SK-N-SH (cell line): ENCODE data around the gene UNC45A. TPM values are rescaled to one million over a fixed set of nuclear protein-coding genes. Genes with fewer than 3 reads are reported as not detected.

Source experiments
- CTCF ChIA-PET: fragments of 300-600, 350-600 bp; formaldehyde crosslinking; extraction: SDS; loops from one replicate; lab custom pipeline; 2021; lab: Yijun Ruan, JAX
- POLR2A ChIA-PET: fragments of 350-600 bp; sonication (Branson Sonifier 250); formaldehyde crosslinking; extraction: SDS; loops from one replicate; lab custom pipeline; 2020; ENCODE audit warnings: antibody characterized with exemption, inconsistent platforms; lab: Yijun Ruan, JAX
- DNase-seq: peaks from one replicate; pipeline ENCODE4 v3.0.0; 2012
- H2AFZ ChIP-seq: fragments of 200-600 bp; sonication (generic); 2 replicates; pipeline ENCODE4 v1.8.1; 2016; ENCODE audit warnings: antibody characterized with exemption, mild to moderate bottlenecking, low read depth
- H3F3A ChIP-seq: fragments of 200-600 bp; sonication (generic); replicated peaks from 2 replicates; pipeline ENCODE3; 2016; ENCODE audit warnings: antibody characterized with exemption, mild to moderate bottlenecking; ENCODE audit not compliant: insufficient read depth
- H3K27ac ChIP-seq, 2 experiments: fragments of 200-500 bp in 1 of 2; fragments of 200-600 bp in 1 of 2; sonication (Bioruptor generic) in 1 of 2; sonication (generic), shearing (Covaris generic) in 1 of 2; 2 replicates each; pipeline versions ENCODE4 v1.5.1 to v1.6.1; 2014 to 2016; ENCODE audit warnings: low read depth in 2 of 2, inconsistent platforms in 1 of 2, low read length in 1 of 2, mild to moderate bottlenecking in 1 of 2, mixed read lengths in 1 of 2
- H3K27me3 ChIP-seq: fragments of 200-600 bp; sonication (generic), shearing (Covaris generic); 2 replicates; pipeline ENCODE4 v1.6.1; 2016; ENCODE audit warnings: mixed run types; ENCODE audit not compliant: insufficient read depth
- H3K36me3 ChIP-seq, 2 experiments: fragments of 200-500 bp in 1 of 2; fragments of 200-600 bp in 1 of 2; sonication (Bioruptor generic) in 1 of 2; sonication (generic) in 1 of 2; replicated peaks in 1 of 2; 2 replicates each; pipeline versions ENCODE3 to v1.5.1; 2014 to 2016; ENCODE audit warnings: low read length in 1 of 2, mild to moderate bottlenecking in 1 of 2; ENCODE audit not compliant: insufficient read depth in 2 of 2, control insufficient read depth in 1 of 2
- H3K4me1 ChIP-seq, 2 experiments: fragments of 200-500 bp in 1 of 2; fragments of 200-600 bp in 1 of 2; sonication (Bioruptor generic) in 1 of 2; sonication (generic), shearing (Covaris generic) in 1 of 2; 2 replicates each; pipeline versions ENCODE4 v1.5.1 to v1.6.1; 2014 to 2016; ENCODE audit warnings: low read depth in 1 of 2, low read length in 1 of 2, mixed run types in 1 of 2; ENCODE audit not compliant: insufficient read depth in 2 of 2, control insufficient read depth in 1 of 2
- H3K4me2 ChIP-seq: fragments of 200-600 bp; sonication (generic), shearing (Covaris generic); 2 replicates; pipeline ENCODE4 v1.6.1; 2017; ENCODE audit warnings: mixed run types
- H3K4me3 ChIP-seq, 2 experiments: fragments of 200-500 bp in 1 of 2; fragments of 200-600 bp in 1 of 2; sonication (Bioruptor generic) in 1 of 2; sonication (generic), shearing (Covaris generic) in 1 of 2; 2 replicates each; pipeline versions ENCODE4 v1.5.1 to v1.8.1; 2014 to 2016; ENCODE audit warnings: low read depth in 2 of 2, inconsistent platforms in 1 of 2, low read length in 1 of 2, mild to moderate bottlenecking in 1 of 2, mixed read lengths in 1 of 2, moderate library complexity in 1 of 2
- H3K79me2 ChIP-seq: fragments of 200-600 bp; sonication (generic); 2 replicates; pipeline ENCODE4 v1.8.1; 2017; ENCODE audit warnings: mild to moderate bottlenecking; ENCODE audit not compliant: insufficient read depth
- H3K9ac ChIP-seq: fragments of 200-600 bp; sonication (generic); 2 replicates; pipeline ENCODE4 v1.6.1; 2017; ENCODE audit warnings: mixed run types
- H3K9me2 ChIP-seq: fragments of 200-600 bp; sonication (generic); 2 replicates; pipeline ENCODE4 v1.6.1; 2017; ENCODE audit warnings: mixed run types
- H3K9me3 ChIP-seq: fragments of 200-600 bp; sonication (generic); 2 replicates; pipeline ENCODE4 v1.6.1; 2017; ENCODE audit warnings: mixed run types, mild to moderate bottlenecking, moderate library complexity
- H4K20me1 ChIP-seq: fragments of 200-600 bp; sonication (generic); 2 replicates; pipeline ENCODE4 v1.6.1; 2017; ENCODE audit warnings: mild to moderate bottlenecking, mixed run types; ENCODE audit not compliant: insufficient read depth
- ELF1 ChIP-seq: IDR thresholded peaks from 2 replicates; pipeline ENCODE4 v1.4.0; 2012
- FOSL2 ChIP-seq: IDR thresholded peaks from 2 replicates; pipeline ENCODE4 v1.4.0; 2012; ENCODE audit warnings: low read depth, mild to moderate bottlenecking, moderate library complexity, borderline replicate concordance
- FOXJ3 ChIP-seq: sonication (generic); formaldehyde crosslinking; IDR thresholded peaks from 2 replicates; pipeline ENCODE4 v1.5.1; 2020; ENCODE audit warnings: mild to moderate bottlenecking, missing genetic modification reagents
- FOXM1 ChIP-seq: IDR thresholded peaks from 2 replicates; pipeline ENCODE4 v1.4.0; 2012; ENCODE audit warnings: low read depth, mild to moderate bottlenecking
- MXI1 ChIP-seq: IDR thresholded peaks from 2 replicates; pipeline ENCODE4 v1.6.1; 2012; ENCODE audit warnings: mild to moderate bottlenecking, low read depth, low read length, improper control_type of control experiment
- NRF1 ChIP-seq: IDR thresholded peaks from 2 replicates; pipeline ENCODE4 v1.6.1; 2012; ENCODE audit warnings: low read depth, mild to moderate bottlenecking, low read length
- POLR2AphosphoS5 ChIP-seq: IDR thresholded peaks from 2 replicates; pipeline ENCODE4 v1.6.1; 2012; ENCODE audit warnings: low read depth, low read length
- TAF1 ChIP-seq: IDR thresholded peaks from 2 replicates; pipeline ENCODE4 v1.6.1; 2012; ENCODE audit warnings: low read depth, mild to moderate bottlenecking, low read length, moderate library complexity, borderline replicate concordance
- TCF12 ChIP-seq: IDR thresholded peaks from 2 replicates; pipeline ENCODE4 v1.4.0; 2012
- WGBS: methylation state at CpG from one replicate; pipeline ENCODE4 v1.1.6; 2017; ENCODE audit warnings: low lambda C conversion rate; 5-methylcytosine and 5-hydroxymethylcytosine counted together
- polyA plus RNA-seq, 3 experiments: library from polyadenylated mRNA; depleted of rRNA; stranded (reverse); fragments of >200 nt; gene quantifications; 2 replicates each; pipeline ENCODE4 v1.2.3, GENCODE V29; 2012
- TF ChIP-seq, protein P1 (sequence below): fragments of 150-350 bp; IDR thresholded peaks from 2 replicates; pipeline ENCODE4 v1.6.1; 2016; ENCODE audit warnings: mild to moderate bottlenecking, low read depth, low read length
- TF ChIP-seq, protein P2 (sequence below): IDR thresholded peaks from 2 replicates; pipeline ENCODE4 v1.4.0; 2012; ENCODE audit warnings: low read depth, borderline replicate concordance

The UNC45A gene
- polyA plus RNA-seq, 1 of the 3 experiments (the other 2 are of a cell fraction) = 85.1 TPM

DNA sequence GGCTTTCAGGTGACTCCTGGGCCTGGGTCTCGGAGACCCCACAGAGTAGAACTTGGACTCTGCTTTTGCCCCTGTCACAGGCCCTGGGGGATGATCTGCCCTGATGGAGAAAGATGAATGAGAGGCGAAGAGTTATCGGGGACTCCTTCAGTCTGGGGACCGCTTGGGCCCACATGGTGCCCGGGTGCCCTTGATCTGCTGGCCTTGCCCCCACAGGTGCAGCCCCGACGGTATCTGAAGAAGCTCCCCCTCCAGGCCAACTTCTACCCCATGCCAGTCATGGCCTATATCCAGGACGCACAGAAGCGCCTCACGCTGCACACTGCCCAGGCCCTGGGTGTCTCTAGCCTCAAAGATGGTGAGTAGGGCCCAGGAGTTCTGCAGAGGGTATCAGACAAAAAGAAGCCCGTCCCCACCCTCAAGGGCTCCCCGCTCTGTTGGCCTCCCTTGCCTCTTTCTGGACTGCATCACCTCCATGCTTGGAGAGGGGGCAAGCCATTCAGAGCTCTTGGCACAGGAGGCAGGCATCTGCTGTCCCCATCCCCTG, 21.6 kb upstream of the UNC45A start:
- POLR2A ChIA-PET = no interaction called here
- Histone ChIP-seq H3K4me2 (no peak overlapping the region), H3K9me2 (no peaks in the 10 kb centered on the region), H3F3A (no peaks in the 10 kb centered on the region), H3K27me3 (no peaks in the 10 kb centered on the region), H3K36me3 (peaks cover 0 to 66% of the 10 kb centered on the region in 2 experiments), H2AFZ (no peak overlapping the region), H3K9ac (no peak overlapping the region)
- 100% methylated on average over 1 of the region's 12 CpGs for WGBS
- DNase-seq = no peak
- CTCF ChIA-PET = interaction anchor here (0.9 to 1.8 kb wide), 3 partner anchors 15 to 265 kb away, joined by 3 to 10 read pairs (median 3); no protein-coding TSS in a partner anchor
- TF ChIP-seq MXI1 = no peak
- TF ChIP-seq FOSL2 = no peak
- TF ChIP-seq FOXJ3 (CRISPR knock-in tag) = no peak
- no peak for TF ChIP-seq TAF1
- TF ChIP-seq, all 33 proteins: peak for 0
- no peaks in the 10 kb centered on the region for H3K4me1 ChIP-seq
- no peaks in the 10 kb centered on the region for H3K9me3 ChIP-seq
- H3K4me3 ChIP-seq = no peak overlapping the region
- H3K79me2 ChIP-seq = no peaks in the 10 kb centered on the region
- H3K27ac ChIP-seq = no peak overlapping the region
- no peaks in the 10 kb centered on the region for H4K20me1 ChIP-seq

DNA sequence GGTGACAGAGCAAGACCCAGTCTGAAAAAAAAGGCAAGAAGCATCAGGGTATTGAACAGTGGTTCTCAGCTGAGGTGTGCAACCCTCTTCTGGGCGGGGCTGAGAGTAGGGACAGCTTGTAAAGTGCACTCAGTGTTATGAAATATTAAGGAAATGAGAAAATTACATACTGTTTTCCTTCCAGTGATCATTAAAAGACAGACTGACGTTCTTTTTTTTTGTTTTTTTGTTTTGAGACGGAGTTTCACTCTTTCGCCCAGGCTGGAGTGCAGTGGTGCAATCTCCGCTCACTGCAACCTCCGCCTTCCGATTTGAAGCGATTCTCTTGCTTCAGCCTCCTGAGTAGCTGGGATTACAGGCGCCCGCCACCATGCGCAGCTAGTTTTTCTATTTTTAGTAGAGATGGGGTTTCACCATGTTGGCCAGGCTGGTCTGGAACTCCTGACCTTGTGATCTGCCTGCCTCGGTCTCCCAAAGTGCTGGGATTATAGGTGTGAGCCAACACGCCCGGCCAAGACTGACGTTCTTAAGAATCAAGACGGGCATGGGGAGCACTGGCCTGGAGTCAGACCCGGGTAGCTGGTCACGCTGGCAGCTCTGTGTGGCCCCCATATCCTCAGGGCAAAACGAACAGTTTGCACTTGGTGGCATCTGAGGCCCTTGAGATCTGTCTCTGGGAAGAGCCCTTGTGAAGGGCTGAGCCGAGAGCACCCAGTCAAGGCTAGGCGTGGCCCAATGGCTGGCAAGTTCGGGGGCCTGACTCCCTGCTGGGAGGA, 20.6 kb upstream of the UNC45A start:
- 96% methylated on average over 19 of the region's 22 CpGs for WGBS
- no peaks in the 10 kb centered on the region for H3K4me1 ChIP-seq
- H3K27me3 ChIP-seq = no peaks in the 10 kb centered on the region
- no peak overlapping the region for H2AFZ ChIP-seq
- H3K9me2 ChIP-seq = no peaks in the 10 kb centered on the region
- H3K9ac ChIP-seq = no peak overlapping the region
- no peak for DNase-seq
- POLR2A ChIA-PET = no interaction called here
- no peaks in the 10 kb centered on the region for H3F3A ChIP-seq
- H3K27ac ChIP-seq = no peak overlapping the region
- TF ChIP-seq POLR2AphosphoS5 (no peak), FOXM1 (no peak), NRF1 (no peak), TCF12 (no peak), ELF1 (no peak), TAF1 (no peak)
- TF ChIP-seq, protein P1, sequence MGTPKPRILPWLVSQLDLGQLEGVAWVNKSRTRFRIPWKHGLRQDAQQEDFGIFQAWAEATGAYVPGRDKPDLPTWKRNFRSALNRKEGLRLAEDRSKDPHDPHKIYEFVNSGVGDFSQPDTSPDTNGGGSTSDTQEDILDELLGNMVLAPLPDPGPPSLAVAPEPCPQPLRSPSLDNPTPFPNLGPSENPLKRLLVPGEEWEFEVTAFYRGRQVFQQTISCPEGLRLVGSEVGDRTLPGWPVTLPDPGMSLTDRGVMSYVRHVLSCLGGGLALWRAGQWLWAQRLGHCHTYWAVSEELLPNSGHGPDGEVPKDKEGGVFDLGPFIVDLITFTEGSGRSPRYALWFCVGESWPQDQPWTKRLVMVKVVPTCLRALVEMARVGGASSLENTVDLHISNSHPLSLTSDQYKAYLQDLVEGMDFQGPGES = no peak
- TF ChIP-seq, protein P2, sequence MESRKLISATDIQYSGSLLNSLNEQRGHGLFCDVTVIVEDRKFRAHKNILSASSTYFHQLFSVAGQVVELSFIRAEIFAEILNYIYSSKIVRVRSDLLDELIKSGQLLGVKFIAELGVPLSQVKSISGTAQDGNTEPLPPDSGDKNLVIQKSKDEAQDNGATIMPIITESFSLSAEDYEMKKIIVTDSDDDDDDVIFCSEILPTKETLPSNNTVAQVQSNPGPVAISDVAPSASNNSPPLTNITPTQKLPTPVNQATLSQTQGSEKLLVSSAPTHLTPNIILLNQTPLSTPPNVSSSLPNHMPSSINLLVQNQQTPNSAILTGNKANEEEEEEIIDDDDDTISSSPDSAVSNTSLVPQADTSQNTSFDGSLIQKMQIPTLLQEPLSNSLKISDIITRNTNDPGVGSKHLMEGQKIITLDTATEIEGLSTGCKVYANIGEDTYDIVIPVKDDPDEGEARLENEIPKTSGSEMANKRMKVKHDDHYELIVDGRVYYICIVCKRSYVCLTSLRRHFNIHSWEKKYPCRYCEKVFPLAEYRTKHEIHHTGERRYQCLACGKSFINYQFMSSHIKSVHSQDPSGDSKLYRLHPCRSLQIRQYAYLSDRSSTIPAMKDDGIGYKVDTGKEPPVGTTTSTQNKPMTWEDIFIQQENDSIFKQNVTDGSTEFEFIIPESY = no peak
- H3K9me3 ChIP-seq = no peaks in the 10 kb centered on the region
- no peaks in the 10 kb centered on the region for H4K20me1 ChIP-seq
- no peak overlapping the region for H3K4me2 ChIP-seq
- CTCF ChIA-PET = interaction anchor here (1.8 kb wide), 1 partner anchor 19 kb away, joined by 10 read pairs; no protein-coding TSS in a partner anchor
- peaks cover 0 to 75% of the 10 kb centered on the region in 2 experiments for H3K36me3 ChIP-seq
- H3K79me2 ChIP-seq = no peaks in the 10 kb centered on the region
- H3K4me3 ChIP-seq = no peak overlapping the region
